GM18498 (cell line): ENCODE results near the gene TMEM17.
A peak's percentile ranks its signal among the peaks of the same experiment; 100 is the strongest.

ENCODE experiments used
- ATAC-seq: cut with Tn5 transposase; IDR thresholded peaks from one replicate; pipeline ENCODE4 v1.9.1; 2021; ENCODE audit warnings: mild to moderate bottlenecking, moderate library complexity; ENCODE audit not compliant: unreplicated experiment

TMEM17 gene

DNA sequence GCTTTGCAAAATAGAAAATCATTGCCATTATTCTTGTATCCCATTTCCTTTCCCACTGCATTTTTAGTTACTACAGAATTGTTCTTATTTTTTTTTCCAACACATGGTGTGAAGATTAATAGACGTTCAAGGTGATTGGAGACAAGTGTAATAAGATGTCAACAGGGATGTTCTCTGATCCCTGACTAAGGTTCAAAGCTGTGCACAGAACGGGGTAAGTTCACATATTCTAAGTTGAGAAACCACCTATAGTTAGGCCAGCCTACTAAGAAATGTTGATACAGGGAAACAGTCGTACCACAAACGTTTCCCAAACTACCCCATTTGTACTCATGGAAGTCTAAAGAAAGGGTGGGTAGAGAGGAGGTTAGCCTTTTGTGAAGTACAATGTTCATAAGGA is 6.4 kb upstream of the TMEM17 start:
- no peak for ATAC-seq

- ATAC-seq: no peak
These were observed 5.6 kb upstream of the TMEM17 start for GRCh38 chr2:62511636-62512035.

DNA sequence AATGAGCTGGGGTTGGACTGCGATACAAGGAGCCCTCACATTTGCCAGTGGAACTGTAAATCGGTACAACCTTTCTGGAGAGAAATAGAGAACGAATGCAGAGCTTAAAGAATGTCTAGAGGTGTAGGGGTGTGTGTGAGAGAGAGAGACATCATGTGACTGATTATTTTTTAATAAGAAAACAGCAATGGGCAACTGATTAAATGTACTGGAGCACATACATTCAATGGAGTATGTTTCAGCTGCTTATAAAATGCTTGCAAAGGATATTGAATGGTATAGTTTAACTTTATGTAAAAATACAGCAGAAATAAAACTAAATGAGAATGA is 391 bp upstream of the TMEM17 start:
- ATAC-seq: peak; percentile 37

DNA sequence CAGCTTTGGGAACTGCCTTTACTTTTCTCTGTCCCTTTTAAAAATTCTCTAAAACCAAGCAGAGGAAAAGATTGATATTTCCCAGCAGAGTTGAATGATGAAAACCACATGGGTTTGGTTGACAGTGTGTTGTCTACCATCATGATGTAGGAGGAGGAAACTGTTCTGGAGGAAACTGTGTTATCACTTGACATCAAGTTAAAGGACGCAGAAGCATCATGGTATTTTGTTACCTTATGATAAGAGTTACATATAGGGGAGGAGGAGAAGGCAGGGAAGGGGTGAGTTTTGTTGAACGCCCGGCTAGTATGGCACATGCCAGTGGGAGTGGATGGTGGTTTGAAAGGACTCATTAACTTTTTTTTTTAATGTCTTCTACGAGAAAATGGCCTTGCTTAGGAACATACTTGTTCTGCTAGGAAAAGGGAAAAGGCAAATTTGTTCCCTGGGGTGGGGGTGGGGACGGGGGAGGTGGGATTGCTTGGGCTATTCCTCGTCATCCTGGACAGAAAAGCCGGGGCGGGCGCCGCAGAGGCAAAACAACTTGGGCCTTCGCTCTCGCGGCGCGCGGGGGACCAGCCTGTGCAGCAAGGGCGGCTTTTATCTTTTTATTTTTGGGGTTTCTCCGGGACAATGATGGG is 766 bp downstream of the TMEM17 start:
- no peak for ATAC-seq

GRCh38 chr2:62504657-62505056 is 1.3 kb downstream of the TMEM17 start:
- no peak for ATAC-seq

GRCh38 chr2:62501794-62502500 is 4.0 kb downstream of the TMEM17 start:
- no peak for ATAC-seq

- ATAC-seq: no peak
These were observed 4.9 kb downstream of the TMEM17 start for GRCh38 chr2:62501069-62501468.

- ATAC-seq: no peak
These were observed 6.5 kb downstream of the TMEM17 start for GRCh38 chr2:62499430-62500060.

DNA sequence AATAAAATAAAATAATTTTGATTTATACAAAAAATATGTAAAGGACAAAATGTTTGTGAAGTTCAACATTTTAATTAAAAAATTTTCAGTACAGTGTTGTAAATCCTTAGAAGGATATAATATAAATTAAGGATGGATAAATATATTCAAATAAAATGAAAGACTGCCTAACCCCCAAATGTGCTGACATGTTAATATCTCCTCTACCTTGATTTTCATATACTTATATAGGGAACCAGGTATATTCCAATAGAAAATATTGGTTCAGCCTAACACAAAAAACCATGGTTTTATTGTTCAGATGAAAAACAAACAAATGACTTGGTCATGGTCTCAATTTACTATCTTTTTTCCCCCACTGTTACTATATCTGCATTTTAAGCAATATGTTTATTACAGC is 7.3 kb downstream of the TMEM17 start:
- no peak for ATAC-seq

- ATAC-seq: no peak
These were observed 10.2 kb downstream of the TMEM17 start for GRCh38 chr2:62495761-62496160.

DNA sequence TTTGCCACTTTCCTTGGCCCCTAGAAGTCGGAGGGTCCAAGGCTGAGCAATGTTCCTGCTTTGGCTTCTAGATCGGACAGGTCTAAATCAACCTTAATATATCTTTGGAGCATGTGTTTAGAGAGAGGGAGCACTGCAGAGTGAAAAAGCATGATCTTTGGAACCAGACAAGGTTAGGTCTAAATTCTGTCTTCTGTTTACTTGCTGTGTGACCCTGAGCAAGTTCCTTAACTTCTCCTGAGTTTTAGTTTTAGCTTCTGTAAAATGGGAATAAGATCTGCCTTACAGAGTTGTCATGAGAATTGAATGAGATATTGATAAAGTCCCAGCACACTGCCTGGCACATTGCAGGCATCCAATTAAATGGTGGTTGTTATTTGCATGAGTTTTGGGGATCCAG is 13.9 kb downstream of the TMEM17 start:
- no peak for ATAC-seq

DNA sequence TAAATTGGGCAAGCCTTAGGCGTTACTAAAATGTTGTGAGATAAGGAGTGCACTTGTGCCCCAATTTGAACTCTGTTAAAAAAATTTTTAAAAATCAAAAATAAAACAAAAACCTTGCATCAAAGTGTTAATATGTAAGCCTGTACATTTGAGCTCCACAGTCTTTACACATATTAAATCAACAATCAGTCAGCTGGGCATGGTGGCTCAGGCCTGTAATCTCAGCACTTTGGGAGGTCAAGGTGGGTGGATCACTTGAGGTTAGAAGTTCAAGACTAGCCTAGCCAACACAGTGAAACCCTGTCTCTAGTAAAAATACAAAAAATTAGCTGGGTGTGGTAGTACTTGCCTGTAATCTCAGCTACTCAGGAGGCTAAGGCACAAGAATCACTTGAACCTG is 16.3 kb downstream of the TMEM17 start:
- ATAC-seq: no peak

DNA sequence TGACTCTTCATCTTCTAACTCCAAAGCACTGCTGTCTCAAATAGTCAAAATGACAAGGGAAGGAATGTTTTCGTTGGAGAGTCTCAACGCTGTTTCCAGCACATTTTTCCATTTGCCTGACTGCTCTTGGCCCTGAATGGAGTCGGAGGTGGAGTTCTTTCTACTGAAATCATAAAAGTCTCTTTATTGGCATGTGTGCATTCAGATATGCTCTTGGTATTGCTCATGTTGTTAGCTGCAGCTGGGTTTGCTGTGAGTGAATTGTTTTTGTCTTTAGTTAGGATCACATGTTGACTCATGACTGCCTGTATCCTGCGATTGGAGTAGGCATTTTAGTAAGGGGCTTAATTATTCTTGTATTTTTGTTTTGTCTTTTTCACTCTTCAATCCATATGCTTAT is 16.8 kb downstream of the TMEM17 start:
- no peak for ATAC-seq

GRCh38 chr2:62486439-62486765 is 19.6 kb downstream of the TMEM17 start:
- ATAC-seq: no peak

- ATAC-seq: no peak
These were observed 20.1 kb downstream of the TMEM17 start for GRCh38 chr2:62485761-62486438.

DNA sequence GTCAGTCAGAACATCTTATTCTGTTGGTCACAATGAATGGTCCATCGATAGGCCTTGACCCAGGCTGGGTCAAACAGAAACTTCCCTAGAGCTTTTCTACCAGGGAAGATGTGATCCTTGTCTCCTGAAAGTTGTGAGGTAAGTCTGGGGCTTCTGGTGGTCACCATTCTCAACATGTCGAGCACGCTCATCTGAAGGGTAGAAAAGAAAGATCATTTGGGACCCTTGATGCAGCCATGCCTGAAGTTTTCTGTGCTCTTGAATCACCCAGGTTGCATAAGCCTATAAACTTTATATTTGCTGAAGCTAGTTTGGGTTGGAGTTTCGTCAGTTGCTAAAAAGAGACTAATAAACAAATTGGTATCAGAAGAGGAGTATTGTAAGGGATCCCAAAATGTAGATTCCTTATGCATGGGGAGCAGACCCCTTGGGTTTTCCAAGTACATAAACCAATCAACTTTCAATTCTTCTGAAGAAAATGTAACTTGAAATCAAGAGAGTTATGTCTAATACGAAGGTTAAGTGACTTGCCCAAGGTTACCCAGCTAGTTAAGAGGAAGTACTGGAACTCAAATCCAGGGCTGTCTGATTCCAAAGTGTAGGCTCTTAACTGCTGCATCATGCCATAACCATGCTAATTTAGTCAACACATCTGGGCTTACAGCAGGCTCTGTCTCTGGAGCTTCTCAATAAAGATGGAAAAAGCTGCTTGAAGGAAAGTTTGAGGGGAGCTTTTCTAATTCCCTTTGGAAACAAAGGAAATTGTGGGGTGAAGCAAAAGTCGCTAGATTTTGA is 23.2 kb downstream of the TMEM17 start:
- no peak for ATAC-seq

GRCh38 chr2:62479917-62480316 is 26.1 kb downstream of the TMEM17 start:
- no peak for ATAC-seq

DNA sequence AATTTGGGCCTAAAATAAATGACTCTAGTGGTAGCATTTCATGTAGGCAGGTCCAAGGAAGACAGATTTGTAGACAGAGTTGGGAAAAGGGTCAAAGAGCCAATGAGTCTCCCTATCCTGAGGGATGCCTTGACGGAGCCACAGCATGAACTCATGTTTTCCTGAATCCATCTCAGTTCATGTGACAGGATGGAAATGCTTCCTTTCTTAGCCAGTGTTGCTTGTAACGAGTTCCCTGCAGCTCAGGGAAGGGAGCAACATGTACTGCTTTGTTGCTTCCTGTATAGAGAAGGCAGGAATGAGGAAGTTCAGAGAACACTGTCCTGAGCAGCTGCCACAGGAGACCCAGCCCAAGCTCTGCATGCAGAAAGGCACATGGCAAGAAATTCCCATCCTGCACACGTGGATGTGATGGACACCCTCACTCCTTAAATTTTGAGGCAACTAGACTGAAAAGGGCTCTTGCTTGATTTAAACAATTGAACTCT is 27.9 kb downstream of the TMEM17 start:
- no peak for ATAC-seq

GRCh38 chr2:62477573-62477972 is 28.4 kb downstream of the TMEM17 start:
- no peak for ATAC-seq

DNA sequence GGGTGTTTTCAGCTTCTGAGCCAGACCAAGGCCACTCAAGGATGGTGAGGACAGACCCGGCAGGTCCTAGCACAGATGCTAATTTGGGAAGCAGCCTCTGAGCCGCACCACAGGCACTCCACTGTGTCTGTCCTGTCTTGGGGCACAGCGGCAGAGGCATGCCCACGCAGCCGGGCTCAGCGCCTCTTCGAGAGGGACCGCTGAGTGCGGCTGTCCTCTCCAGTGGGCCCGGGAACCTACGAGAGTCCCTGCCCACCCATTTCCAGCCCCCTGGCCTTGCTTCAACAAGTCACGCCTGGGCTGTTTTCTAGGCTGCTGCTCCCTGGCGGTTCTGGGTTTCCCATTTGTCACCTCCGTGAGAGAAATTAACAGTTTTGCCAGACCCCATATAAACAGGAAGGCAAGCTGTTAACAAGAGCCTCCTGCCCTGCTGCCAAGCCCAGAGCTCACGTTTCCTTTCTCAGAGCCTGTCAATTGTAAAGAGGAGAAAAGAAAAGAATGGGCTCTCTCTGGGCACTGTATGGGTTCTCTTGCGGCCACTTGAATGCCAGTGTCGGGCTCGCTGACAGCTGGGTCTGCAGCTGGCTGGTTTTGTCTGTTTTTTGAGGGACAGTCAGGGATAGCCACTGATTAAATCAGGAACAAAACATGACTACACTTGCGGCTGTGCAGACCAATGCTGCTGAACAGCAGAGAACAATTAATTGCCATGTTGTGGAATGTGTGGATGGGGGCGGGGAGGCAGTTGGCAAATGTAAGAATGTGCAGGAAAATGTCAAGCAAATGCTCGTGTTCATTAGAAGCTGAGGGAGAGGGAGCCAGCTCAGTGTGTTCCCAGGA is 30.6 kb downstream of the TMEM17 start:
- ATAC-seq: no peak
